Endothelial cell of umbilical vein (primary cell): Measurements from ENCODE around the gene NUTF2. TPM values are rescaled to one million over a fixed set of nuclear protein-coding genes. Genes with fewer than 3 reads are reported as not detected.
A peak's percentile ranks its signal among the peaks of the same experiment; 100 is the strongest.

Source experiments
- BruUV-seq: library from RNA; stranded (reverse); fragments of 400-500 nt; replicated peaks from 2 replicates; lab custom pipeline; 2021; lab: Mats Ljungman, UMichigan
- CTCF ChIA-PET: fragments of 300-600, 350-600 bp; sonication (Branson Sonifier 250); formaldehyde crosslinking; loops from one replicate; lab custom pipeline; 2021; ENCODE audit warnings: antibody characterized with exemption, inconsistent platforms; lab: Charles Lee
- POLR2A ChIA-PET: fragments of 300-600, 350-600 bp; sonication (Branson Sonifier 250); formaldehyde crosslinking; loops from one replicate; lab custom pipeline; 2021; ENCODE audit warnings: antibody characterized with exemption, inconsistent platforms; lab: Charles Lee
- DNase-seq: peaks from one replicate; pipeline ENCODE4 v3.0.0-alpha.2; 2011; ENCODE audit warnings: low read depth, low spot score
- FAIRE-seq: peaks from 2 replicates; lab custom pipeline; 2011; peaks lifted over from hg19 to GRCh38; lab: Jason Lieb, UNC
- H2AFZ ChIP-seq: 2 replicates; pipeline ENCODE4 v1.6.0; 2012; ENCODE audit warnings: low read depth, low read length, control low read depth, inconsistent platforms
- H3K27ac ChIP-seq: 2 replicates; pipeline ENCODE4 v1.5.1; 2011; ENCODE audit warnings: low read depth, mild to moderate bottlenecking, control low read depth, low read length, moderate library complexity; ENCODE audit not compliant: insufficient read depth
- H3K27me3 ChIP-seq, 2 experiments: 2 replicates each; pipeline versions ENCODE4 v1.6.0 to v1.6.1; 2011; ENCODE audit warnings: low read length in 2 of 2, mixed read lengths in 1 of 2; ENCODE audit not compliant: control insufficient read depth in 2 of 2, insufficient read depth in 2 of 2
- H3K36me3 ChIP-seq, 2 experiments: 2 replicates in 1 of 2; 3 replicates in 1 of 2; pipeline ENCODE4 v1.5.1; 2011; ENCODE audit warnings: low read length in 2 of 2, mild to moderate bottlenecking in 1 of 2, moderate library complexity in 1 of 2; ENCODE audit not compliant: control insufficient read depth in 2 of 2, insufficient read depth in 2 of 2; ENCODE audit errors: extremely low read depth in 1 of 2
- H3K4me1 ChIP-seq: 3 replicates; pipeline ENCODE4 v1.5.1; 2011; ENCODE audit warnings: mild to moderate bottlenecking, low read length; ENCODE audit not compliant: control insufficient read depth, insufficient read depth; ENCODE audit errors: extremely low read depth
- H3K4me2 ChIP-seq: 2 replicates; pipeline ENCODE4 v1.6.1; 2011; ENCODE audit warnings: low read length, control low read depth, mixed read lengths; ENCODE audit not compliant: insufficient read depth
- H3K4me3 ChIP-seq, 3 experiments: fragments of 200-600 bp in 1 of 3; sonication (generic), shearing (Covaris generic) in 1 of 3; replicated peaks in 1 of 3; 2 replicates each; pipeline ENCODE4 v1.5.1; 2011 to 2016; ENCODE audit warnings: control low read depth in 3 of 3, low read length in 3 of 3, mild to moderate bottlenecking in 2 of 3, inconsistent platforms in 1 of 3, low read depth in 1 of 3, moderate library complexity in 1 of 3; ENCODE audit not compliant: insufficient read depth in 1 of 3
- H3K79me2 ChIP-seq: 2 replicates; pipeline ENCODE4 v1.6.0; 2012; ENCODE audit warnings: low read length, inconsistent platforms; ENCODE audit not compliant: control insufficient read depth, insufficient read depth
- H3K9ac ChIP-seq: replicated peaks from 2 replicates; pipeline ENCODE3; 2011; ENCODE audit warnings: low read length, control low read depth; ENCODE audit not compliant: insufficient read depth; ENCODE audit errors: extremely low read depth
- H3K9me1 ChIP-seq: replicated peaks from 3 replicates; pipeline ENCODE4 v1.6.0; 2011; ENCODE audit warnings: mild to moderate bottlenecking, low read length; ENCODE audit not compliant: control insufficient read depth, insufficient read depth; ENCODE audit errors: extremely low read depth
- H3K9me3 ChIP-seq: replicated peaks from 2 replicates; pipeline ENCODE4 v1.5.1; 2012; ENCODE audit warnings: low read length, inconsistent platforms; ENCODE audit not compliant: control insufficient read depth, insufficient read depth
- H4K20me1 ChIP-seq: replicated peaks from 2 replicates; pipeline ENCODE3; 2011; ENCODE audit warnings: mild to moderate bottlenecking, low read length; ENCODE audit not compliant: control insufficient read depth, insufficient read depth; ENCODE audit errors: extremely low read depth
- CTCF ChIP-seq, 2 donors: IDR thresholded peaks; 1 replicate in 1 of 2; 2 replicates in 1 of 2; pipeline ENCODE4 v1.5.1; 2011; ENCODE audit warnings: low read length in 2 of 2, mild to moderate bottlenecking in 2 of 2, moderate library complexity in 2 of 2, control low read depth in 1 of 2, inconsistent platforms in 1 of 2, low read depth in 1 of 2; ENCODE audit not compliant: insufficient read depth in 1 of 2; ENCODE audit errors: extremely low read depth in 1 of 2
- EZH2 ChIP-seq: IDR thresholded peaks from 2 replicates; pipeline ENCODE4 v1.6.1; 2012; ENCODE audit warnings: borderline replicate concordance, low read depth, mild to moderate bottlenecking, moderate library complexity, low read length, inconsistent platforms; ENCODE audit not compliant: severe bottlenecking
- FOS ChIP-seq: IDR thresholded peaks from 2 replicates; pipeline ENCODE4 v1.6.1; 2011; ENCODE audit warnings: mild to moderate bottlenecking, low read length, moderate library complexity, borderline replicate concordance; ENCODE audit not compliant: insufficient read depth
- GATA2 ChIP-seq: IDR thresholded peaks from 2 replicates; pipeline ENCODE4 v1.7.0; 2011; ENCODE audit warnings: low read depth, mild to moderate bottlenecking, moderate library complexity, mixed read lengths, low read length; ENCODE audit not compliant: insufficient read length, insufficient read depth
- JUN ChIP-seq: IDR thresholded peaks from 2 replicates; pipeline ENCODE4 v1.6.1; 2011; ENCODE audit warnings: borderline replicate concordance, low read depth; ENCODE audit not compliant: insufficient read length, insufficient read depth
- MAX ChIP-seq: IDR thresholded peaks from 2 replicates; pipeline ENCODE4 v1.6.1; 2011; ENCODE audit not compliant: insufficient read depth, insufficient read length
- MYC ChIP-seq: IDR thresholded peaks from one replicate; pipeline ENCODE4 v1.6.1; 2011; ENCODE audit warnings: mild to moderate bottlenecking, low read depth, low read length
- POLR2A ChIP-seq: IDR thresholded peaks from 2 replicates; pipeline ENCODE4 v1.6.1; 2012; ENCODE audit warnings: low read depth, mild to moderate bottlenecking, control low read depth, low read length
- POLR2AphosphoS5 ChIP-seq: IDR thresholded peaks from 2 replicates; pipeline ENCODE4 v1.6.1; 2012; ENCODE audit warnings: low read depth, mild to moderate bottlenecking, control low read depth, low read length, moderate library complexity; ENCODE audit not compliant: insufficient read depth
- dilution Hi-C: fragments of 300-500 bp; cut with MboI; formaldehyde crosslinking; loops from one replicate; pipeline ENCODE4 v1.15.0; 2019; ENCODE audit warnings: low sequenced_read_pairs; ENCODE audit not compliant: extremely low pct_ligation_motif_present
- intact Hi-C: fragments of 100-400 bp; cut with micrococcal nuclease; formaldehyde crosslinking; loops from one replicate; pipeline ENCODE4 v1.10.0; 2022
- polyA plus RNA-seq, 4 experiments: library from polyadenylated mRNA; depleted of rRNA in 3 of 4; stranded (reverse) in 3 of 4; unstranded in 1 of 4; fragments of >200 nt; gene quantifications; 2 replicates each; pipeline versions ENCODE4 v1.2.1 to v1.2.3, GENCODE V29; 2011 to 2012; ENCODE audit warnings: missing spikeins in 1 of 4
- total RNA-seq: library from RNA; stranded (reverse); gene quantifications from 2 replicates; pipeline ENCODE4 v1.2.3, GENCODE V29; 2021

The NUTF2 gene
- total and polyA plus RNA-seq, 2 donors (not counting 3 experiments of a cell fraction or from before 2014, with no cell fraction given): 208 to 273 TPM

GRCh38 chr16:67902831-67903230 lies 56.1 kb downstream of the NUTF2 start:
- no peak overlapping the region for H3K4me3 ChIP-seq
- H3K79me2 ChIP-seq: peaks cover 9% of the 10 kb centered on the region
- dilution Hi-C loops: loop anchor here (25.0 kb wide), 1 partner anchor 216 kb away; no protein-coding TSS in a partner anchor
- intact Hi-C loops: loop anchor here (1.0 to 10.0 kb wide), 2 partner anchors 10 to 588 kb away; partner anchors contain the start of gene PSKH1
- H3K9me1 ChIP-seq: no peaks in the 10 kb centered on the region
- ChIA-PET CTCF (interaction anchor here (0.8 to 3.7 kb wide), 4 partner anchors 10 to 28 kb away, joined by 3 to 17 read pairs (median 4); partner anchors contain the start of gene PSKH1), POLR2A (no interaction called here)
- peak overlapping the region; percentile 67 for H3K27ac ChIP-seq
- H3K36me3 ChIP-seq: peaks cover 0 to 2% of the 10 kb centered on the region in 2 experiments
- H3K4me1 ChIP-seq: peaks cover 10% of the 10 kb centered on the region
- BruUV-seq: no TSS peak
- DNase-seq (peak; percentile 88), FAIRE-seq (peak; percentile 75)
- TF ChIP-seq FOS (no peak), MAX (no peak)
- peak overlapping the region; percentile 30 for H3K9ac ChIP-seq
- H3K9me3 ChIP-seq: no peaks in the 10 kb centered on the region
- H3K4me2 ChIP-seq: peak overlapping the region; percentile 45
- no peaks in the 10 kb centered on the region for H4K20me1 ChIP-seq
- no peaks in the 10 kb centered on the region for H3K27me3 ChIP-seq
- H2AFZ ChIP-seq: peak overlapping the region; percentile 58

GRCh38 chr16:67907397-67908180 lies 60.9 kb downstream of the NUTF2 start:
- no peak for FAIRE-seq
- no peak overlapping the region for H3K4me2 ChIP-seq
- intact Hi-C loops: loop anchor here (10.0 kb wide), 1 partner anchor 593 kb away; no protein-coding TSS in a partner anchor
- peaks cover 5% of the 10 kb centered on the region for H3K4me1 ChIP-seq
- no peak overlapping the region for H3K4me3 ChIP-seq
- no peaks in the 10 kb centered on the region for H3K27me3 ChIP-seq
- TF ChIP-seq EZH2 (no peak), MYC (no peak), JUN (no peak), CTCF (IDR thresholded peaks at IDR 0.05; ENCODE audit: extremely low read depth in 1 of 2, insufficient read depth in 1 of 2, low read depth in 1 of 2, low read length in 2 of 2) (no peak), POLR2A (no peak), FOS (no peak), MAX (no peak), POLR2AphosphoS5 (no peak), GATA2 (no peak)
- H3K9me1 ChIP-seq: no peaks in the 10 kb centered on the region
- H3K79me2 ChIP-seq: no peaks in the 10 kb centered on the region
- H4K20me1 ChIP-seq: no peaks in the 10 kb centered on the region
- no peaks in the 10 kb centered on the region for H3K9me3 ChIP-seq
- no peak for DNase-seq
- ChIA-PET CTCF (no interaction called here), POLR2A (no interaction called here)
- dilution Hi-C loops: loop anchor here (25.0 kb wide), 1 partner anchor 220 kb away; no protein-coding TSS in a partner anchor
- H2AFZ ChIP-seq: no peak overlapping the region
- no TSS peak for BruUV-seq
- no peak overlapping the region for H3K9ac ChIP-seq
- no peak overlapping the region for H3K27ac ChIP-seq
- H3K36me3 ChIP-seq: peaks cover 3 to 15% of the 10 kb centered on the region in 2 experiments
